HepG2 (cell line): Measurements from ENCODE around the gene AGR3. TPM values are rescaled to one million over a fixed set of nuclear protein-coding genes. Genes with fewer than 3 reads are reported as not detected.

ENCODE experiments used
- ATAC-seq: fragments of 200-7000 bp; cut with Tn5 transposase; 3 replicates; pipeline ENCODE4 v1.9.1; 2020; ENCODE audit warnings: mild to moderate bottlenecking, moderate library complexity
- BruUV-seq: library from RNA; stranded (reverse); fragments of 400-500 nt; replicated peaks from 2 replicates; lab custom pipeline; 2021; lab: Mats Ljungman, UMichigan
- CTCF ChIA-PET: fragments of 300-600 bp; formaldehyde crosslinking; extraction: SDS; loops from one replicate; lab custom pipeline; 2021; ENCODE audit warnings: low total read pairs, inconsistent platforms, low intra/inter-chr PET ratio; lab: Yijun Ruan, JAX
- POLR2A ChIA-PET: fragments of 350-600 bp; sonication (Branson Sonifier 250); formaldehyde crosslinking; loops from one replicate; lab custom pipeline; 2020; ENCODE audit warnings: antibody characterized with exemption, inconsistent platforms; lab: Yijun Ruan, JAX
- DNase-seq: peaks from one replicate; pipeline ENCODE4 v3.0.0-alpha.2; 2015; ENCODE audit warnings: low spot score
- FAIRE-seq: peaks from 3 replicates; lab custom pipeline; 2011; peaks lifted over from hg19 to GRCh38; lab: Jason Lieb, UNC
- H2AFZ ChIP-seq: one replicate; pipeline ENCODE4 v1.6.1; 2011; ENCODE audit warnings: low read length, inconsistent platforms
- H3K27ac ChIP-seq: fragments of 300-600 bp; 3 replicates; pipeline ENCODE4 v1.8.0; 2011; ENCODE audit warnings: mixed run types, mild to moderate bottlenecking, mixed read lengths, low read length, inconsistent platforms; ENCODE audit not compliant: insufficient read depth; ENCODE audit errors: extremely low read length
- H3K27me3 ChIP-seq, 2 experiments: fragments of 200-600 bp in 1 of 2; 2 replicates in 1 of 2; 3 replicates in 1 of 2; pipeline versions ENCODE4 v1.6.0 to v1.8.0; 2011; ENCODE audit warnings: low read length in 2 of 2, mild to moderate bottlenecking in 2 of 2, moderate library complexity in 2 of 2, inconsistent platforms in 1 of 2; ENCODE audit not compliant: insufficient read depth in 2 of 2, control insufficient read depth in 1 of 2
- H3K36me3 ChIP-seq, 2 experiments: fragments of 200-600 bp in 1 of 2; replicated peaks in 1 of 2; 2 replicates in 1 of 2; 3 replicates in 1 of 2; pipeline versions ENCODE4 v1.5.1 to v1.8.0; 2011; ENCODE audit warnings: low read length in 2 of 2, inconsistent platforms in 1 of 2; ENCODE audit not compliant: insufficient read depth in 2 of 2, control insufficient read depth in 1 of 2
- H3K4me1 ChIP-seq: 2 replicates; pipeline ENCODE4 v1.5.1; 2012; ENCODE audit warnings: low read length, inconsistent platforms; ENCODE audit not compliant: insufficient read depth
- H3K4me2 ChIP-seq: 2 replicates; pipeline ENCODE4 v1.6.0; 2011; ENCODE audit warnings: low read depth, low read length, inconsistent platforms
- H3K4me3 ChIP-seq, 3 experiments: fragments of 200-600 bp in 1 of 3; sonication (generic), shearing (Covaris generic) in 1 of 3; replicated peaks in 1 of 3; 2 replicates each; pipeline ENCODE4 v1.5.1; 2011 to 2016; ENCODE audit warnings: low read length in 3 of 3, inconsistent platforms in 2 of 3, low read depth in 2 of 3, mild to moderate bottlenecking in 2 of 3, control low read depth in 1 of 3, mixed read lengths in 1 of 3; ENCODE audit not compliant: insufficient read depth in 1 of 3
- H3K79me2 ChIP-seq: one replicate; pipeline ENCODE4 v1.6.1; 2011; ENCODE audit warnings: low read length, inconsistent platforms; ENCODE audit not compliant: insufficient read depth
- H3K9ac ChIP-seq: 2 replicates; pipeline ENCODE4 v1.6.0; 2011; ENCODE audit warnings: mild to moderate bottlenecking, low read depth, low read length, inconsistent platforms; ENCODE audit not compliant: insufficient read depth
- H3K9me3 ChIP-seq: 2 replicates; pipeline ENCODE4 v1.5.1; 2012; ENCODE audit warnings: mild to moderate bottlenecking, low read length
- H4K20me1 ChIP-seq: 2 replicates; pipeline ENCODE4 v1.6.0; 2011; ENCODE audit warnings: inconsistent platforms, mild to moderate bottlenecking, low read length, moderate library complexity; ENCODE audit not compliant: insufficient read depth
- DPF2 ChIP-seq: sonication (generic); formaldehyde crosslinking; IDR thresholded peaks from 2 replicates; pipeline ENCODE4 v1.4.0; 2020; ENCODE audit warnings: mild to moderate bottlenecking, low read depth, missing genetic modification reagents, borderline replicate concordance
- EEA1 ChIP-seq: sonication (generic); formaldehyde crosslinking; IDR thresholded peaks from 2 replicates; pipeline ENCODE4 v1.5.1; 2020; ENCODE audit warnings: mild to moderate bottlenecking, missing genetic modification reagents, borderline replicate concordance
- FOSL2 ChIP-seq: sonication (generic); formaldehyde crosslinking; IDR thresholded peaks from 2 replicates; pipeline ENCODE4 v1.4.0; 2020; ENCODE audit warnings: missing genetic modification reagents
- HMG20A ChIP-seq: IDR thresholded peaks from 2 replicates; pipeline ENCODE4 v1.6.1; 2016; ENCODE audit warnings: borderline replicate concordance
- HMGA1 ChIP-seq: sonication (generic); formaldehyde crosslinking; conservative IDR thresholded peaks from 2 replicates; pipeline ENCODE4 v1.4.0; 2020; ENCODE audit warnings: missing genetic modification reagents
- SP4 ChIP-seq: sonication (generic); formaldehyde crosslinking; IDR thresholded peaks from 2 replicates; pipeline ENCODE4 v1.8.1; 2023; ENCODE audit warnings: mild to moderate bottlenecking, missing genetic modification reagents
- ZNF557 ChIP-seq: sonication (generic); formaldehyde crosslinking; IDR thresholded peaks from 2 replicates; pipeline ENCODE4 v1.4.0; 2020; ENCODE audit warnings: missing genetic modification reagents
- ZNF567 ChIP-seq: sonication (generic); formaldehyde crosslinking; IDR thresholded peaks from 2 replicates; pipeline ENCODE4 v1.8.1; 2023; ENCODE audit warnings: mild to moderate bottlenecking, missing genetic modification reagents, borderline replicate concordance
- WGBS: methylation state at CpG from one replicate; pipeline ENCODE4 v1.1.6; 2017; ENCODE audit warnings: low lambda C conversion rate; 5-methylcytosine and 5-hydroxymethylcytosine counted together
- in situ Hi-C: cut with HindIII; loops from 2 replicates; pipeline ENCODE4 v1.10.0; 2017; ENCODE audit warnings: low pct_unique_long_range_greater_than_20kb; ENCODE audit not compliant: extremely low pct_ligation_motif_present
- intact Hi-C: fragments of 100-400 bp; cut with micrococcal nuclease; formaldehyde crosslinking; loops from one replicate; pipeline ENCODE4 v1.10.0; 2022; ENCODE audit not compliant: unreplicated experiment
- polyA plus RNA-seq, 8 experiments: library from polyadenylated mRNA; depleted of rRNA in 3 of 8; stranded (reverse) in 7 of 8; unstranded in 1 of 8; fragments of >200 nt; fragmentation: Illumina TruSeq in 4 of 8; extraction: Trizol in 4 of 8; gene quantifications; 2 replicates each; pipeline versions ENCODE4 v1.2.1 to v1.2.3, GENCODE V29; 2011 to 2016; ENCODE audit warnings: low read depth in 4 of 8, missing spikeins in 1 of 8, mixed read lengths in 1 of 8; ENCODE audit not compliant: insufficient read depth in 1 of 8
- total RNA-seq, 5 experiments: library from RNA; depleted of rRNA; stranded (reverse); fragments of >200 nt; fragmentation: Illumina TruSeq; extraction: Trizol; gene quantifications; 2 replicates each; pipeline ENCODE4 v1.2.3, GENCODE V29; 2016; ENCODE audit warnings: low read depth in 1 of 5
- TF ChIP-seq, protein P1 (sequence below): sonication (generic); formaldehyde crosslinking; IDR thresholded peaks from 2 replicates; pipeline ENCODE4 v1.4.0; 2020; ENCODE audit warnings: low read depth, missing genetic modification reagents

Gene AGR3
- total and polyA plus RNA-seq, 2 of the 13 experiments (the other 11 are each of a cell fraction or from before 2014, with no cell fraction given): not detected

DNA sequence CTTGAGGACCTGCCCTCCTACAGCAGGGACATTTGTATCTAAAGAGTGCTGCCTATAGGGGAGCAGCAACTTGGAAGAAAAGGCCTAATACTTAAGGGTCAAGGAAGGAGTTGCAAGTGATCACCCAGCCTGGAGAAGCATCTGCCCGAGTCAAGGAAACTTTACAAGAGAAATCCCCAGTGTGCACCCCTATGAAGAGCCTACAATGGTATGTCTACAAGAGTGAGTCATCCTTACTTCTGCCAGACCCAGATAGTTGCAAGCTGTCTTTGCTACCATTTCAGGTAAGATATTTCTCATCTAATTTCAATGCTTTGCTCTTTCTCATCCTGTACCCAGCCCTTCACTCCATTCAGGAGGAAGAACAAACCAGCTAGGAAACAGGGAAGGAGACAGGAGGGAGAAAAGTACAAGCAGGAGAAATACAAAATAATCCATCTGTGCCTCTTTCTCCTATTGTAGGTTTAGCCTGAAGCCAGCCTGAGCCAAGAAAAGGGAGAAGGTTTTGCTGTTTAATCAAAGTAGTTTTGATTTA, 34.4 kb upstream of the AGR3 start:
- 20% methylated on average over 1 of the region's 1 CpG for WGBS
- ChIA-PET CTCF (interaction anchor here (3.3 kb wide), 1 partner anchor 25 kb away, joined by 17 read pairs; no protein-coding TSS in a partner anchor), POLR2A (no interaction called here)
- Histone ChIP-seq H3K27ac (no peak overlapping the region), H4K20me1 (no peaks in the 10 kb centered on the region), H3K9me3 (no peaks in the 10 kb centered on the region), H3K36me3 (no peaks in the 10 kb centered on the region), H3K9ac (no peak overlapping the region), H3K4me2 (no peak overlapping the region), H3K4me1 (peaks cover 16% of the 10 kb centered on the region), H3K79me2 (no peaks in the 10 kb centered on the region), H3K4me3 (no peak overlapping the region), H3K27me3 (no peaks in the 10 kb centered on the region), H2AFZ (no peak overlapping the region)
- TF ChIP-seq FOSL2 (peak; percentile 56), EEA1 (CRISPR knock-in tag) (no peak), HMG20A (no peak), DPF2 (CRISPR knock-in tag) (no peak), ZNF557 (CRISPR knock-in tag) (no peak), HMGA1 (CRISPR knock-in tag) (no peak), ZNF567 (CRISPR knock-in tag) (no peak), SP4 (CRISPR knock-in tag) (no peak)
- TF ChIP-seq, protein P1, sequence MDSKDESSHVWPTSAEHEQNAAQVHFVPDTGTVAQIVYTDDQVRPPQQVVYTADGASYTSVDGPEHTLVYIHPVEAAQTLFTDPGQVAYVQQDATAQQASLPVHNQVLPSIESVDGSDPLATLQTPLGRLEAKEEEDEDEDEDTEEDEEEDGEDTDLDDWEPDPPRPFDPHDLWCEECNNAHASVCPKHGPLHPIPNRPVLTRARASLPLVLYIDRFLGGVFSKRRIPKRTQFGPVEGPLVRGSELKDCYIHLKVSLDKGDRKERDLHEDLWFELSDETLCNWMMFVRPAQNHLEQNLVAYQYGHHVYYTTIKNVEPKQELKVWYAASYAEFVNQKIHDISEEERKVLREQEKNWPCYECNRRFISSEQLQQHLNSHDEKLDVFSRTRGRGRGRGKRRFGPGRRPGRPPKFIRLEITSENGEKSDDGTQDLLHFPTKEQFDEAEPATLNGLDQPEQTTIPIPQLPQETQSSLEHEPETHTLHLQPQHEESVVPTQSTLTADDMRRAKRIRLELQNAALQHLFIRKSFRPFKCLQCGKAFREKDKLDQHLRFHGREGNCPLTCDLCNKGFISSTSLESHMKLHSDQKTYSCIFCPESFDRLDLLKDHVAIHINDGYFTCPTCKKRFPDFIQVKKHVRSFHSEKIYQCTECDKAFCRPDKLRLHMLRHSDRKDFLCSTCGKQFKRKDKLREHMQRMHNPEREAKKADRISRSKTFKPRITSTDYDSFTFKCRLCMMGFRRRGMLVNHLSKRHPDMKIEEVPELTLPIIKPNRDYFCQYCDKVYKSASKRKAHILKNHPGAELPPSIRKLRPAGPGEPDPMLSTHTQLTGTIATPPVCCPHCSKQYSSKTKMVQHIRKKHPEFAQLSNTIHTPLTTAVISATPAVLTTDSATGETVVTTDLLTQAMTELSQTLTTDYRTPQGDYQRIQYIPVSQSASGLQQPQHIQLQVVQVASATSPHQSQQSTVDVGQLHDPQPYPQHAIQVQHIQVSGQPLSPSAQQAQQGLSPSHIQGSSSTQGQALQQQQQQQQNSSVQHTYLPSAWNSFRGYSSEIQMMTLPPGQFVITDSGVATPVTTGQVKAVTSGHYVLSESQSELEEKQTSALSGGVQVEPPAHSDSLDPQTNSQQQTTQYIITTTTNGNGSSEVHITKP (CRISPR knock-in tag): peak; percentile 95
- no peak for DNase-seq
- no TSS peak for BruUV-seq
- ATAC-seq: no peak
- FAIRE-seq: no peak
- in situ Hi-C loops: loop anchor here (5.0 kb wide), 1 partner anchor 114 kb away; the partner anchor contains the start of gene AGR2
- intact Hi-C loops: loop anchor here (5.0 kb wide), 1 partner anchor 314 kb away; no protein-coding TSS in a partner anchor
